HepG2 (cell line): ENCODE data around the gene PYGO2. TPM values are rescaled to one million over a fixed set of nuclear protein-coding genes. Genes with fewer than 3 reads are reported as not detected.

Experiments used
- KDM4B ChIP-seq: sonication (generic); formaldehyde crosslinking; IDR thresholded peaks from 2 replicates; pipeline ENCODE4 v1.4.0; 2020; ENCODE audit warnings: missing genetic modification reagents
- MIER2 ChIP-seq: IDR thresholded peaks from 2 replicates; pipeline ENCODE4 v1.6.1; 2016; ENCODE audit warnings: missing biosample characterization, missing genetic modification reagents
- MLLT10 ChIP-seq: sonication (generic); formaldehyde crosslinking; IDR thresholded peaks from 2 replicates; pipeline ENCODE4 v1.4.0; 2020; ENCODE audit warnings: missing genetic modification reagents
- MYPOP ChIP-seq: sonication (generic); formaldehyde crosslinking; IDR thresholded peaks from 2 replicates; pipeline ENCODE4 v1.8.1; 2023; ENCODE audit warnings: mild to moderate bottlenecking, moderate library complexity, missing genetic modification reagents
- NRL ChIP-seq: sonication (generic); formaldehyde crosslinking; IDR thresholded peaks from 2 replicates; pipeline ENCODE4 v1.5.0; 2020; ENCODE audit warnings: missing genetic modification reagents, mild to moderate bottlenecking, moderate library complexity, borderline replicate concordance
- PHF20 ChIP-seq: sonication (generic); formaldehyde crosslinking; IDR thresholded peaks from 2 replicates; pipeline ENCODE4 v1.5.0; 2020; ENCODE audit warnings: mild to moderate bottlenecking, missing genetic modification reagents
- PPARG ChIP-seq: conservative IDR thresholded peaks from 2 replicates; pipeline ENCODE4 v1.6.1; 2016; ENCODE audit warnings: missing biosample characterization, missing genetic modification reagents
- RARG ChIP-seq: sonication (generic); formaldehyde crosslinking; IDR thresholded peaks from 2 replicates; pipeline ENCODE4 v1.4.0; 2020; ENCODE audit warnings: low read depth, mild to moderate bottlenecking, missing genetic modification reagents
- RNF219 ChIP-seq: sonication (generic); formaldehyde crosslinking; IDR thresholded peaks from 2 replicates; pipeline ENCODE4 v1.5.0; 2020; ENCODE audit warnings: mild to moderate bottlenecking, missing genetic modification reagents
- RXRA ChIP-seq: sonication (generic); formaldehyde crosslinking; IDR thresholded peaks from 2 replicates; pipeline ENCODE4 v1.5.1; 2020; ENCODE audit warnings: missing genetic modification reagents
- SRF ChIP-seq: IDR thresholded peaks from 2 replicates; pipeline ENCODE4 v1.6.1; 2011; ENCODE audit warnings: mild to moderate bottlenecking, low read depth, low read length, moderate library complexity
- ZBTB20 ChIP-seq: sonication (generic); formaldehyde crosslinking; IDR thresholded peaks from 2 replicates; pipeline ENCODE4 v1.8.1; 2023; ENCODE audit warnings: missing genetic modification reagents, low read depth, mild to moderate bottlenecking, borderline replicate concordance
- ZBTB43 ChIP-seq: sonication (generic); formaldehyde crosslinking; conservative IDR thresholded peaks from 2 replicates; pipeline ENCODE4 v1.4.0; 2020; ENCODE audit warnings: missing genetic modification reagents
- ZNF333 ChIP-seq: sonication (generic); formaldehyde crosslinking; IDR thresholded peaks from 2 replicates; pipeline ENCODE4 v1.4.0; 2020; ENCODE audit warnings: mild to moderate bottlenecking, missing genetic modification reagents, borderline replicate concordance
- ZNF710 ChIP-seq: sonication (generic); formaldehyde crosslinking; IDR thresholded peaks from 2 replicates; pipeline ENCODE4 v1.5.0; 2020; ENCODE audit warnings: mild to moderate bottlenecking, missing genetic modification reagents, borderline replicate concordance
- ZNF83 ChIP-seq: sonication (generic); formaldehyde crosslinking; IDR thresholded peaks from 2 replicates; pipeline ENCODE4 v1.4.0; 2020; ENCODE audit warnings: missing genetic modification reagents, mild to moderate bottlenecking, borderline replicate concordance
- polyA plus RNA-seq, 8 experiments: library from polyadenylated mRNA; depleted of rRNA in 3 of 8; stranded (reverse) in 7 of 8; unstranded in 1 of 8; fragments of >200 nt; fragmentation: Illumina TruSeq in 4 of 8; extraction: Trizol in 4 of 8; gene quantifications; 2 replicates each; pipeline versions ENCODE4 v1.2.1 to v1.2.3, GENCODE V29; 2011 to 2016; ENCODE audit warnings: low read depth in 4 of 8, missing spikeins in 1 of 8, mixed read lengths in 1 of 8; ENCODE audit not compliant: insufficient read depth in 1 of 8
- total RNA-seq, 5 experiments: library from RNA; depleted of rRNA; stranded (reverse); fragments of >200 nt; fragmentation: Illumina TruSeq; extraction: Trizol; gene quantifications; 2 replicates each; pipeline ENCODE4 v1.2.3, GENCODE V29; 2016; ENCODE audit warnings: low read depth in 1 of 5
- TF ChIP-seq, protein P1 (sequence below): sonication (generic); formaldehyde crosslinking; IDR thresholded peaks from 2 replicates; pipeline ENCODE4 v1.8.0; 2022; ENCODE audit warnings: missing genetic modification reagents, low read depth, mild to moderate bottlenecking, borderline replicate concordance
- TF ChIP-seq, protein P2 (sequence below): sonication (generic); formaldehyde crosslinking; IDR thresholded peaks from 2 replicates; pipeline ENCODE4 v1.4.0; 2020; ENCODE audit warnings: missing genetic modification reagents

Gene PYGO2
- total and polyA plus RNA-seq, 2 of the 13 experiments (the other 11 are each of a cell fraction or from before 2014, with no cell fraction given): 20.3 to 21.8 TPM

DNA sequence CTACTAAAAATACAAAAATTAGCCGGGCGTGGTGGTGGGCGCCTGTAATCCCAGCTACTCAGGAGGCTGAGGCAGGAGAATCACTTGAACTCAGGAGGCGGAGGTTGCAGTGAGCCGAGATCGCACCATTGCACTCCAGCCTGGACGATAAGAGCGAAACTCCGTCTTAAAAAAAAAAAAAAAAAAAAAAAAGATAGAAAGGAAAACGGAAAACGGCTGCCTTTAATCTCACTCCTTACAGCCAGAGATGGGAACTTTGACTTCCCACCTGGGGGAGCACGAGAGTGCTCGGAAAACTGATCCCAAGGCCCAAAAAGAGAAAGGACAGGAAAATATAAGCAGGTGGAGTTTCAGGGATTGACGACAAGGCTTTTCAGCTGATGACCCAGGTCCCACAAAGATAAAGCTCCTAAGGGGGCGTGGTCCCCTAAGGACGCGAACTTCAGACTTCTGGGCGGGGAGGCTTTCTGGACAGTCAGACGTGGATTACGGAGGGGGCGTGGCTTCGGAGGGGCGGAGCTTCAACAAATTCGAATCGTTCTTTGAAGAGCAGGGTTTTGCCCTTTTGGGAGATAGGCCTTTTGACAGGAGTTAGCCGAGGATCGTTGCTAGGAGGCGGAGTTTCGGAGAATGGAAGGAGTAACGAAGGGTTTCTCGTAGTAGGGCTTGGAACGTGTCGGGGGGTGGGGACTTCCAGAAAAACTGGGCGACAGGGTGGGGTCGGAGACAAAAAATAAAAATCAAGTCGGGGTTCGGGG, 11.9 kb upstream of the PYGO2 start (continued):
- TF ChIP-seq RNF219 (no peak), RXRA (CRISPR knock-in tag) (no peak; the same call in 1 of the 2 replicates), ZNF710 (CRISPR knock-in tag) (no peak), PPARG (peak; percentile 93), NRL (CRISPR knock-in tag) (no peak), ZNF83 (CRISPR knock-in tag) (no peak), MIER2 (CRISPR knock-in tag) (no peak), SRF (peak; percentile 16; the same call in 1 of the 2 replicates), MLLT10 (CRISPR knock-in tag) (no peak), MYPOP (CRISPR knock-in tag) (no peak), ZBTB43 (no peak), PHF20 (CRISPR knock-in tag) (no peak; the same call in 1 of the 2 replicates), ZBTB20 (CRISPR knock-in tag) (no peak), KDM4B (CRISPR knock-in tag) (no peak), ZNF333 (CRISPR knock-in tag) (no peak), RARG (CRISPR knock-in tag) (no peak)
- TF ChIP-seq, protein P1, sequence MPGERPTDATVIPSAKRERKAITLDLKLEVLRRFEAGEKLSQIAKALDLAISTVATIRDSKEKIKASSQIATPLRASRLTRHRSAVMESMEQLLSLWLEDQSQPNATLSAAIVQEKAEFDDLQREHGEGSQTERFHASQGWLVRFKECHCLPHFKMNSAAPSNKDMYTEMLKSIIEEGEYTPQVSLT (CRISPR knock-in tag): no peak
- TF ChIP-seq, protein P2, sequence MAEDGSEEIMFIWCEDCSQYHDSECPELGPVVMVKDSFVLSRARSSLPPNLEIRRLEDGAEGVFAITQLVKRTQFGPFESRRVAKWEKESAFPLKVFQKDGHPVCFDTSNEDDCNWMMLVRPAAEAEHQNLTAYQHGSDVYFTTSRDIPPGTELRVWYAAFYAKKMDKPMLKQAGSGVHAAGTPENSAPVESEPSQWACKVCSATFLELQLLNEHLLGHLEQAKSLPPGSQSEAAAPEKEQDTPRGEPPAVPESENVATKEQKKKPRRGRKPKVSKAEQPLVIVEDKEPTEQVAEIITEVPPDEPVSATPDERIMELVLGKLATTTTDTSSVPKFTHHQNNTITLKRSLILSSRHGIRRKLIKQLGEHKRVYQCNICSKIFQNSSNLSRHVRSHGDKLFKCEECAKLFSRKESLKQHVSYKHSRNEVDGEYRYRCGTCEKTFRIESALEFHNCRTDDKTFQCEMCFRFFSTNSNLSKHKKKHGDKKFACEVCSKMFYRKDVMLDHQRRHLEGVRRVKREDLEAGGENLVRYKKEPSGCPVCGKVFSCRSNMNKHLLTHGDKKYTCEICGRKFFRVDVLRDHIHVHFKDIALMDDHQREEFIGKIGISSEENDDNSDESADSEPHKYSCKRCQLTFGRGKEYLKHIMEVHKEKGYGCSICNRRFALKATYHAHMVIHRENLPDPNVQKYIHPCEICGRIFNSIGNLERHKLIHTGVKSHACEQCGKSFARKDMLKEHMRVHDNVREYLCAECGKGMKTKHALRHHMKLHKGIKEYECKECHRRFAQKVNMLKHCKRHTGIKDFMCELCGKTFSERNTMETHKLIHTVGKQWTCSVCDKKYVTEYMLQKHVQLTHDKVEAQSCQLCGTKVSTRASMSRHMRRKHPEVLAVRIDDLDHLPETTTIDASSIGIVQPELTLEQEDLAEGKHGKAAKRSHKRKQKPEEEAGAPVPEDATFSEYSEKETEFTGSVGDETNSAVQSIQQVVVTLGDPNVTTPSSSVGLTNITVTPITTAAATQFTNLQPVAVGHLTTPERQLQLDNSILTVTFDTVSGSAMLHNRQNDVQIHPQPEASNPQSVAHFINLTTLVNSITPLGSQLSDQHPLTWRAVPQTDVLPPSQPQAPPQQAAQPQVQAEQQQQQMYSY: 0 out of 2 replicates have a peak, but pooled peaks have one; percentile 15
